ENCODE results near the gene MVD.

DNA sequence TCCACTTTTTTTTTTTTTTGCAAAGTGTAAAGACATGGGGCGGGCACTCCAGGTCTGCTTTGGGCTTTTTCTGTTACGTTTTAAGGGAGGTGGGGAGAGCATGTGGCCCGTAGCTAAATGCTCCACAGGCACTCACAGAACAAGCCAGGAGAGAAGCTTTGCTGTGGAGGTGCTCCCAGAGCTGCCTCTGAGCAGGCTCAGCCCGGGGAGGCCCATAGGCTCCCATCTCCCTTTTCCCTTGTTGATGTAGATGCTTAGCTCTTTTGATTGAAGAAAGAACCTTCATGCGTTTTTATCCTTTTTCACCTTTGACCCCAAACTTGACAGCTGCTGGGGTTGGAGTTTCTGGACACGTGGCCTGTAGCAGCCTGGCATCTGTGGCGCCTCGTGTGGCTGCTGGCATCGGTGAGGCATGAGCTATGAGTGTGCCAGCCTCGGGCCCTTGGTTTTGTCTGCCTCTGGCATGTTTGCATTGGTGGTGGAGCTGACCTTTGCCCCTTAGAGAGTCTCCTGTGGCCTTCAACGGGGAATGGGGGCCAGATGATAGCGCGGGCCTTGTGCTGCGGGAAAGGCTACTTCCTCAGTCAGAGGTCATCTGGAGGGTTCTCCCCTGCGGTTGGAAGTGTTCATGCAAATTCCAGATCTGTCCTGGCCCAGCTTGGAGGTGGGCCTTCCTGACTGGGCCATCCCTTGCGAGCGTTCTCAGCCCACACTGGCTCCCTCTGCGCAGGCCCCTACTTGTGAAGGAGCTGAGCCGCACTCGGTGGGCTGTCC lies 44.5 kb downstream of the MVD start:
- no peak for TF ChIP-seq CTCF (optimal IDR thresholded peaks at IDR 0.05 in 1 of 3, IDR thresholded peaks at IDR 0.05 in 1 of 3, conservative IDR thresholded peaks at IDR 0.05 in 1 of 3; ENCODE audit: extremely low read depth in 1 of 3, insufficient read depth in 2 of 3, low read length in 3 of 3)
- TF ChIP-seq EZH2 (IDR thresholded peaks at IDR 0.05; ENCODE audit: low read length), result no peak
